ENCODE measurements around the gene RASAL3. TPM values are rescaled to one million over a fixed set of nuclear protein-coding genes. Genes with fewer than 3 reads are reported as not detected.

Gene RASAL3
- total RNA-seq (1 to 10 TPM in 2 of 4 donors, under 1 TPM in 2; 0.47 to 2.0 (median 1.0) TPM), polyA plus RNA-seq (under 1 TPM; 0.21 to 0.47 (median 0.34) TPM)
- long read RNA-seq, donor 1, partial matches to known transcripts, result 1 of 2 reads
- long read RNA-seq, donor 1, other reads (novel, unspliced or antisense), result 0 of 2 reads
- long read RNA-seq, donor 2, partial matches to known transcripts, result 1 of 2 reads
- long read RNA-seq, donor 2, other reads (novel, unspliced or antisense), result 1 of 2 reads

DNA sequence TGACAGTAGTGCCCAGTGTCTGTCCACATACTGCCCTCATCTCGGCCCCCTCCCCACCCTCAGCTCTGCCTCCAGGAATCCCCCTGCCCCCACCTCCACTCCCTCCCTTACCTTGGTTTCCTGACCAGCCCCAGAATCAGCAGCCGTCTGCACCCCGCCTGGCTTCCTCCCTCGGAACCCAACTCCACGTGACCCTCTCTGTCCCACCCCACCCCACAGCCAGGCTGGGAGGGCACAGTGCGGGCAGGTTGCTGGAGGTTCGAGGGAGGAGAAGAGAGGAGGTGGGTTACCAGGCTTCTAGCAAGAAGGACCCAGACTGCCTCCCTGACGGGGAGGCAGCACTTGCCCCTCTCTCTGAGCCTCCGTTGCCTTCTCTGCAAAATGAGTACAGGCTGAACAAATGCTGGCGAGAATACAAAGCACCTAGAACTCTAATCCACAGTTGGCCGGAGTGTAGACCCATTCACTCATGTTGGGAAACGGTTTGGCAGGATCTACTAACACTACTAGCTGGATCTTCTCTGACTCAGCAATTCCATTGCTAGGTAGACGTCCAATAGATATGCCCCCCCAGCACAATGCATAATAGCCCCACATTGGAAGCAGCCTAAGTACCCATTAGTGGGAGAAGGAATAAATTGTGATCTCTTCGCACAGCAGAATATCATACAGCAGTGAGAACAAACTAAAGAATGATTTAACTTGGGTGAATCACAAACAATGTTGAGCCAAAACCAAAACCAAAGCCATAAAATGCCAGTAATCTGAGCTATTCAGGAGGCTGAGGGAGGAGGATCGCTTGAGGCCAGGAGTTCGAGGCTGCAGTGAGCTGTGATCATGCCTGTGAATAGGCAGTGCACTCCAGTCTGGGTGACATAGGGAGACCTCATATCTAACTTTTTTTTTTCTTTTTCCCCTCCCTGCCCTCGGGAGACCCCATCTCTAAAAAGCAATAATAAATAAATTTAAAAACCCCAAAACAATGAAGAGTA lies at the start of gene RASAL3:
RASAL3 (minus strand) TSS at position 151 of the 992 bp plus-strand sequence. CDS start 186 bp downstream, outside the sequence.
- TF ChIP-seq, protein P1, sequence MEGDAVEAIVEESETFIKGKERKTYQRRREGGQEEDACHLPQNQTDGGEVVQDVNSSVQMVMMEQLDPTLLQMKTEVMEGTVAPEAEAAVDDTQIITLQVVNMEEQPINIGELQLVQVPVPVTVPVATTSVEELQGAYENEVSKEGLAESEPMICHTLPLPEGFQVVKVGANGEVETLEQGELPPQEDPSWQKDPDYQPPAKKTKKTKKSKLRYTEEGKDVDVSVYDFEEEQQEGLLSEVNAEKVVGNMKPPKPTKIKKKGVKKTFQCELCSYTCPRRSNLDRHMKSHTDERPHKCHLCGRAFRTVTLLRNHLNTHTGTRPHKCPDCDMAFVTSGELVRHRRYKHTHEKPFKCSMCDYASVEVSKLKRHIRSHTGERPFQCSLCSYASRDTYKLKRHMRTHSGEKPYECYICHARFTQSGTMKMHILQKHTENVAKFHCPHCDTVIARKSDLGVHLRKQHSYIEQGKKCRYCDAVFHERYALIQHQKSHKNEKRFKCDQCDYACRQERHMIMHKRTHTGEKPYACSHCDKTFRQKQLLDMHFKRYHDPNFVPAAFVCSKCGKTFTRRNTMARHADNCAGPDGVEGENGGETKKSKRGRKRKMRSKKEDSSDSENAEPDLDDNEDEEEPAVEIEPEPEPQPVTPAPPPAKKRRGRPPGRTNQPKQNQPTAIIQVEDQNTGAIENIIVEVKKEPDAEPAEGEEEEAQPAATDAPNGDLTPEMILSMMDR (IDR thresholded peaks at IDR 0.05), result no peak
- peak within 1 kb of the TSS; percentile 52 for H3K4me3 ChIP-seq
- peak in 1 of 4 donors; percentile 65 for ATAC-seq
- DNase-seq, result peak in 1 of 2 donors; percentile 57
- H3K4me1 ChIP-seq, result no peaks in the 10 kb centered on the region
- H3K36me3 ChIP-seq (ENCODE audit: insufficient read depth in 1 of 2, low read depth in 1 of 2), result no peaks in the 10 kb centered on the region
- WGBS, 3 donors, result 25 to 31% (median 28%) methylated on average over 17 of the region's 17 CpGs
- H3K27me3 ChIP-seq (ENCODE audit: insufficient read depth in 3 of 3, low read length in 2 of 3), result peaks cover 0 to 17% (median 11%) of the 10 kb centered on the region in 3 donors
- H3K9me3 ChIP-seq, result no peaks in the 10 kb centered on the region
- H3K27ac ChIP-seq, result no peak within 1 kb of the TSS
- intact Hi-C loops (cut with DNase I), result no loop called here

DNA sequence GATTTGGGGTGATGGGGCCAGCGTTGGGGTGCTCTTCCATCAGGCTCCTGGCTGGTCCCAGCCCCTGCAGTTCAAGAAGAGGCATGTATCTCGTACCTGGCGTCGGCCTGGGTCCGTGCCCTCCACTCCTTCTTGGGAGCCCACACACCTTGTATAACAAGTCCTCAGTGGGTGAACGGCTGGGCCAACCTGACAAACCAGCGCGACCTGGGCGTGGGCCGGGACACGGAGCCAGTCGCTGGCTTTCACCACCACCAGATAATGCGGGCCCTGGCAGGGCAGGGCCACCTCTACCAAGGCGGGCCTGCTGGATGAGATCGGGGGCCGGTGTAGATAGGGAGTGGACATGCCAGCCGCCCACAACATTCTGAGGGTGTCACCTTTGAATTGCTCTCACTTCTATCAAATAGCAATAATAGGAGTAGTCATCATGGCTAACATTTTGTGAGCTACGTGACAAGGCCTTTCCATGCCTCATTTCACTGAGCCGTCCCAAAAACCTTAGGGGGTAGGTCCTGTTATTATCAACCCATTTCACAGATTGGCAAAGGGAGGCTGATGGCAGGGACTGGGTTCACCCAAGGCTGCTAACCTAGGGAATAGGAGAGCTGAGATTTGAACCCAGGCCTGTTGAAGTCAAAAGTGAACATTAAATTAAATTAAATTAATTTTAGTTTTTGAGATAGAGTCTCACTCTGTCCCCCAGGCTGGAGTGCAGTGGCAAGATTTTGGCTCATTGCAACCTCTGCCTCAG lies 47.5 kb upstream of the RASAL3 start:
- TF ChIP-seq, protein P1 (IDR thresholded peaks at IDR 0.05), result no peak
- DNase-seq, result no peak

DNA sequence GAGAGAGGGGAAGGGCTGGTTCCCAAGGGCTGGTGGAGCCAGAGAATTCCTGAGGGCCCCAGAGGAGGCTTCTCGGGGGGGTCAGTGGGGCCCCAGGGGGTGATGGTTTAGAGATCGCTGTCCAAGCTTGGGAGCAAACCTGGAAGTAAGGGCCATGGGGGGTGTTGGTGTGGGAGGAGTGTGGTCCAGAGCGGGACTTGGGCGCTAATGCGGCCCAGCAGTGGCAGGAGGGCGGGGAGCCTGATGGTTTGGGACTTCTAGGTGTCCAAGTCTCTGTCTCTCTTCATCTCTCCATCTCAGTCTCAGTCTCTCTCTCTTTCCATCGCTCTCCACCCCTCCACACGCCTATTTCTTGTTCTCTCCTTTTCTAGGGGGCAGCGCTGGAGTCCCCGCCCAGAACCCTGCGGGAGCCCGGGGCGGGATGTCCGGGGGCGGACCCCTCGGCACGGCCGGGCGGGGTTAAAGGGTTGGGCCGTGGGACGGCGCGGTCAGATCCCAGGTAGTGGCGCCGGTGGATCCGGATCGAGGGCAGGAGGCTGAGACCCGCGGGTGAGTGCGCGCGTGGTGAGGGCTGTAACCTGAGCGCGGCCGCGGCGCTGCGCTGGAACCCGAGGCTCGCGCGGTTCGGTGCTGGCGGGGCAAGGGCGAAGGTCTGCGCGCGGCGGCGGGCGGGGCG lies 43.8 kb upstream of the RASAL3 start, which contains the start of gene CYP4F22:
CYP4F22 (plus strand) TSS at position 491 of the 676 bp plus-strand sequence. CDS start 16,812 bp downstream, outside the sequence.
- 3 to 5% (median 4%) methylated on average over 44 to 52 of the region's 52 CpGs for WGBS, 3 donors
- H3K36me3 ChIP-seq (ENCODE audit: insufficient read depth in 1 of 2, low read depth in 1 of 2), result no peaks in the 10 kb centered on the region
- TF ChIP-seq, protein P1 (IDR thresholded peaks at IDR 0.05), result no peak
- H3K4me3 ChIP-seq, result peak within 1 kb of the TSS; percentile 51
- DNase-seq (no peak), ATAC-seq (no peak)
- peaks cover 0 to 65% (median 14%) of the 10 kb centered on the region in 3 donors for H3K27me3 ChIP-seq (ENCODE audit: insufficient read depth in 3 of 3, low read length in 2 of 3)
- H3K9me3 ChIP-seq, result no peaks in the 10 kb centered on the region
- no peak within 1 kb of the TSS for H3K27ac ChIP-seq
- H3K4me1 ChIP-seq, result no peaks in the 10 kb centered on the region
- intact Hi-C loops (cut with DNase I), result no loop called here

More for the DNA sequence above, 47.5 kb upstream of the RASAL3 start:
- ATAC-seq, result no peak
- Histone ChIP-seq H3K9me3 (no peaks in the 10 kb centered on the region), H3K27me3 (ENCODE audit: insufficient read depth in 3 of 3, low read length in 2 of 3) (peaks cover 0 to 43% (median 9%) of the 10 kb centered on the region in 3 donors), H3K27ac (no peak overlapping the region), H3K36me3 (ENCODE audit: insufficient read depth in 1 of 2, low read depth in 1 of 2) (no peaks in the 10 kb centered on the region), H3K4me1 (no peaks in the 10 kb centered on the region), H3K4me3 (no peak overlapping the region)
- WGBS, 3 donors, result 82 to 88% (median 83%) methylated on average over 19 of the region's 19 CpGs
- intact Hi-C loops (cut with DNase I), result no loop called here
